ENCODE data around the gene DNTT.
A peak's percentile ranks its signal among the peaks of the same experiment; 100 is the strongest.
"Not testable (repeated sequence)": the region's sequence is repeated elsewhere in the genome, so short reads cannot be mapped to it uniquely, and the experiment has no call there.

The DNTT gene

DNA sequence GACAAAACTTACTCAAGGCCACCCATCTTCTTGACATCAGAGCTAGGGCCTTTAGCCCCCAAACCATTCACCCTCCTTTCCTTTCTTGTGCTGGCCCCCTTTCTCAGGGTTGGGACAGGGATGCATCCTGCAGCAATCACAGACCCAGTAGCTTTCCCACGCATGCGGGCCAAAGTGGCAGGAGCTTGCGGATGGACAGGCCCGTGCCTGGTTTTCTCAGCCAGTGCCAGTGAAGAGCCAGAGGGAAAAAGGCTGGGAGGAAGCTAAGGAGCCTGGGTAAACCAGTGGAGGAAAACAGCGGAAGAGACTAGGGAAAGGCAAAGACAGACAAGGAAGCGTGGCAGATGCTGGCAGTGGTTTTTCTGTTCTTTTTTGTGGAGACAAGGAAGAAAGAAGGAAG is 27.8 kb upstream of the DNTT start:
- no peak for DNase-seq (ENCODE audit: low read depth)

DNA sequence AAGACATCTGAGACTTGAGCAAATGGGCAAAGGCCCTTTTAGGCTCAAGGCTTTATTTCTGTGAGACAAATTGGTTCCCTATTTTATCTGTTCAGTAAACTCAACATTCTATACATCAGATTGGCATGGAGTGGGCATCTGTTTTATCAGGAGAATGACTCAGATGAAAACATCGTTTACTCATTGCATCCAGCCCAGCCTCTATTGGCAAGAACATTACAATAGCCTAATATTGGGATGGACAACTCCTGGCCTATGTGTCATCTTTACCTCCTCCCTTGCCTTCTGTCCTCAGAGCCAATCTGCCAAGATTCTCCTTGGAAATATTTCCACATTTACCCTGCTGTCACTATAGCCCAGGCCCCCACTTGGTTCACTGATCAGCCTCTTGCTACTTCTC is 27.4 kb upstream of the DNTT start:
- DNase-seq (ENCODE audit: low read depth): no peak

DNA sequence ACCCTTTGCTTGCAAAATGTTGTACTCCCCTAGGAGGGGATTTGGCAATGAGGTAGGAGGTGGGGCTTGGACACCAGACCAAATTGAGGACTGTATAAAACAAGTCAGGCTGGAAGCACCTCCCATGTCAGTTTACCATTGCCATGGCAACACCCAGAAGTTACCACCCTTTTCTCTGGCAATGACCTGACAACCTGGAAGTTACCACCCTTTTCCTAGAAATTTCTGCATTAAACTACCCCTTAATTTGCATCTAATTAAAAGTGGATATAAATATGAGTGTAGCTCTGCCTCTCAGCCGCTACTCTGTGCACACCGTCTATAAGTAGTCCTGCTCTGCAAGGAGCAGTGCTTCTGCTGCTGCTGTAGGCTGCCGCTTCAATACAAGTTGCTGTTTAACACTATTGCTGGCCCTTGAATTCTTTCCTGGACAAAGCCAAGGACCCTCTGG is 25.0 kb upstream of the DNTT start:
- no peak for DNase-seq (ENCODE audit: low read depth)

DNA sequence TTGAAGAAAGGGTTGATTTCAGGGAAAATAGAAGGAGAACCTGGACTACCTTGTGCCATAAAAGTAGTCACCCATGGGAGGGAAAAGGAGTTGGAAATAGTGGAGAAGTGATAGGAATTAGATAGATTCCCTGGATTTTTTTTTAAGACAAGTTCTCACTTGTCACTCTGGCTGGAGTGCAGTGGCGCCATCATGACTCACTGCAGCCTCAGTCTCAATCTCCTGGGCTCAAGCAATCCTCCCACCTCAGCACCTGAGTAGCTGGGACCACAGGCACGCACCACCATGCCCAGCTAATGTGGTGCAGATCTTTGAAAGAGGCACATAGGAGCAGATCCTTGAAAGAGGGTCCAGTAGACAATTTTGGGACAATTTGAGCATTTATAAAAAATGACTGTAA is 23.4 kb upstream of the DNTT start:
- DNase-seq (ENCODE audit: low read depth): no peak

DNA sequence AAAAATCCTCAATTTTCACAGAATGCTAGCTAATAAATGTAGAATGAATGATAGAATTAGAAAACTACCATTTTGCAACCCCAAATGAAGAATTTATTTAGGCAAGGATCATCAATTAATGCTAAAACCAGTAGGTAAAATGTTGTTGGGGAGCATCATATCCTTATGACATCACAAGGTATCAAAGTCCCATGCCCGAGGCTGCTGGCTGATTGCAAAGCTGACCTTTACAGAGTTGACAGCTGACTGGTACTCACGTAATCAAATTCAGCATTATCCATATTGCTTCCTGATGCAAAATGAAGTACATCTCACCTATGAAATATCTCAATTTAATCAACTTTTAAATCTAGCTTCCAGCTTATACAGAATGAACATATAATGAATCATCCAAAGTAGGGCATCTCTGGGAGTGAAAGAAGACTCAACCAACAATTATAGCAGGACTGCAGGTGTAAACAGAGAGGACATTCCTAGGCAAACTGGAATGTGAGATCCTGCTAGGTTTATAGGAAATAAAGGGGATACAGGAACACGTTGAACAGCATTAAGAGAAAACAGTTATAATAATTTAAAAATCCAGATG is 22.7 kb upstream of the DNTT start:
- DNase-seq (ENCODE audit: low read depth): no peak

DNA sequence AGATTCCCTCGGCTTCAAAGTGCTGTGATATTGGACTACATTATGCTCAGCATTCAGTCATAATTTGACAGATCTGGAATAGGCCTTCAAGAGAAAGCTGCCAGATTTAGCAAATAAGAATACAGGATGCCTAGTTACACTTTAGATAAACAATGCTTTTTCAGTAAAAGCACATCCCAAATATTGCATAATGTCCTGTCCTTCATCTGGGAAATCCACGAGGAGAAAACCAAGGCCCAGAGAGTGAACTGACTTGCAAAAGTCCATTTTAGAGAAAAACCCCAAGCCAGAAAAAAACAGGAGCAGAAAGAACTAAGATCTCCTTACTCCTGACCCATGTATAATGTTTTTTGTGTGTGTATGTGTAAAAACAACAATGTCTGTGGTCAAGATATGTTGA is 20.9 kb upstream of the DNTT start:
- DNase-seq (ENCODE audit: low read depth): no peak

DNA sequence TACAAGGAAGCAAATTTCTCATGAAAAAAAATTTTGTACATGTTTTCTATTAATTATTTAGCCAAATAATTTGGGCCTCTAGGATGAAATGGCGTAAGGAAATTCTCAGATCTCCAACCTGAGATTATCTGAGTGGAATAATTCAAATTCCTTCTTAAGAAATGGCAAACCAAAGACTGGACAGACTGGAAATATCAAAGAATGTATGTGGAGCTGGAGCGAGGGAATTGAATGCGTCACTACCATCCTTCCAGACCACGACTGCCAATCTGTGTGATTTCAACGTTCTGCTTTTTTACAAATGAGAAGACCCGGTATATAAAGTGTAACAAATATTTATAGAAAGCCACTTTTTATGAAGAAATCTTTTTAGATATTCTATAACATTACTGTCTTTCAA is 20.5 kb upstream of the DNTT start:
- DNase-seq (ENCODE audit: low read depth): no peak

DNA sequence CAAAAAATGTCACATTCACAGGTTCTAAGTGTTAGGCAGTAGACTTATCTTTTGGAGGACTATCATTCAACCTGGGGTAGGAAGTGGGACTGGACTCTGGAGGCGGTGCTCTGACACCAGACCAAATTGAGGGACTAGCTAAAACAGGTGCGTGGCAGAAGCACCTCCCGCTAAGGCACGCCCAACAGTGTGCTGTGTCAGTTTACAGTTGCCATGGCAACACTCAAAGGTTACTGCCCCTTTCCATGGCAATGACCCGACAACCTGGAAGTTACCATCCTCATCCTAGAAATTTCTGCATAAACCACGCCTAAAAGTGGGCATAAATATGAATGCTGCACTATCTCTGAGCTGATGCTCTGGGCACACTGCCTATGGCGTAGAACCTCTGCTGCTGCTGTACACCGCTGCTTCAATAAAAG is 18.9 kb upstream of the DNTT start:
- no peak for DNase-seq (ENCODE audit: low read depth)

DNA sequence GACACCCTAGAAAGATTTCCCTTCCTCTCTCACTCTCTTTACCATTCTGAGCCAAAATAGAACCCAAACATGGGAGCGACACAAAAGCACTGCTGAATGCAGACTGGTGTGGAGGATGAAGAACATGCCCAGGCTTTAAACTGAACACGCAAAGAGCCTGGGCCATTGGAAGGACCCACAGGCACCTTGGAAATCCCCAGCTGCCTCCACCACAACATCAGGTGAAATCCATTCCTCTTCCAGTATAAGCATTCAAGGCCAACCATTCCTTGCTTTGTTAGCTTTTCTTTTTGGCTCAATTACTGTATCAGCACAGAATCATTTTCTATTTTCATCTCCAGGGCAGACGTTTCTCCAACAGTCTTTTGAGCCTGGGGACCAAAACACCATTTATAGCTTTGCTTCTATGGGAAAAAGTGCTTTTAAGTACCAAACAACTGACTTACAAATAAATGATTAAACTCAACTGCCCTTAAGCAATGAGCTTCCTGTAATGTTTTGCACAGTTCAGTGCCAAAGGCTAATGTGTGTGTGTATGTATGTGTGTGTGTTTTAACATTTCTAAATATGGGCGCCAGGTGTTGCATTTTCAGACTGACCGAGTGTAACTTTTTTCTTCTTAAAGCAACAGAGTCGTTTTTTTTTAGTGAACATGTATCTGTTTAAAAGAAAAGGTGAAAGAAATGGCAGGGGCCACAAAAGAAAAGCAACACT is 16.7 kb upstream of the DNTT start:
- no peak for DNase-seq (ENCODE audit: low read depth)

DNA sequence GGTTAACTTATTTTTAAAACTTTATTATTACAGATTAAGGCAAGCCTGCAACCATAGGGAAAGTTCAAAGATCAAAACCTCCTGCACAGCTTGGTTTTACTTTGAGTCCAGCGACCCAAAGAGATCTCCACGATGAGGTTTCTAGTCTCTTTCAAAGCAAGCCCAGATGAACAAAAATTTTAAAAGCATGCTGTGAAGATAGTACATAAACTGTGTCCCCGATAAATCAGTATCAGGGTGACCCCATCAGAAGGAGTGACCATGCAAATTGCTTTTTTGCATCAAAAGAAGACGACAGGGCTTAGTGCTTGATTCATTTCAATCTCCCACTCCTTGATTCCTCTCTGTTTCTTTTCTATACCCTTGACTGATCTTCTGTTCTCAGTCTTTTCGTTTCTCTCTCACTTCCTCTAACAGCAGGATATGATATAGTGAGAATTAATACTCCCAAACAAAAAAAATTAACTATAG is 16.0 kb upstream of the DNTT start:
- DNase-seq (ENCODE audit: low read depth): no peak

DNA sequence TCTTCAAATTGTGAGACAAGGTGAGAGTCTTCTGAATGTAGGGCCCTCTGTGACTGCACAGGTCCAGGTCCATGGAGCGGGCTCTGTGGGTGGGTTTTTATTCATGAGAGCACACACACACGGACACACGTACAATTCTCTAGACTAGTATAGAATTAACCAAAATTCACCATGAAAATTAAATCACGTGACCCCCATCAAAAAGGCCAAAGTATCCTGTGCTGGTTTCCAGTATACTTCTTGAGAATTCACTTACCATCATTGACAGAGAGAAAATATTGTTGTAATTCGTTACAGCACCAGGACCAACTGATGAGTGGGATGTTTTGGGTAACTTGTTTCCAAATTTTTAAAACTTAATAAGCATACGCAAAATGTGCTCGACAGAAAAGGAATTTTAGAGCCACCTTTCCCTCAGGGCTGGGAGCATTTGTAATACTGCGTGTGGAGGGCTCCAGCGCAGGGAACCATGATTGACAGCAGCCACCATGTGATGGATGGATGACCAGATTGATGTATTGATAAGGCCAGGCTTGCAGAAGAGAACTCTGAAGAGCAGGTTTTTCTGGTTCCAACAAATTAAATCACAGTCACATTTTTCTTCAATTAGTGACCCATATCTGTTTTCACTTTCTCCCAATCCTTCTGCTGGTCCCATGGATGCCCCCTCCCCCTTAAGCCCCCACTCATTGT is 14.9 kb upstream of the DNTT start:
- DNase-seq (ENCODE audit: low read depth): no peak

DNA sequence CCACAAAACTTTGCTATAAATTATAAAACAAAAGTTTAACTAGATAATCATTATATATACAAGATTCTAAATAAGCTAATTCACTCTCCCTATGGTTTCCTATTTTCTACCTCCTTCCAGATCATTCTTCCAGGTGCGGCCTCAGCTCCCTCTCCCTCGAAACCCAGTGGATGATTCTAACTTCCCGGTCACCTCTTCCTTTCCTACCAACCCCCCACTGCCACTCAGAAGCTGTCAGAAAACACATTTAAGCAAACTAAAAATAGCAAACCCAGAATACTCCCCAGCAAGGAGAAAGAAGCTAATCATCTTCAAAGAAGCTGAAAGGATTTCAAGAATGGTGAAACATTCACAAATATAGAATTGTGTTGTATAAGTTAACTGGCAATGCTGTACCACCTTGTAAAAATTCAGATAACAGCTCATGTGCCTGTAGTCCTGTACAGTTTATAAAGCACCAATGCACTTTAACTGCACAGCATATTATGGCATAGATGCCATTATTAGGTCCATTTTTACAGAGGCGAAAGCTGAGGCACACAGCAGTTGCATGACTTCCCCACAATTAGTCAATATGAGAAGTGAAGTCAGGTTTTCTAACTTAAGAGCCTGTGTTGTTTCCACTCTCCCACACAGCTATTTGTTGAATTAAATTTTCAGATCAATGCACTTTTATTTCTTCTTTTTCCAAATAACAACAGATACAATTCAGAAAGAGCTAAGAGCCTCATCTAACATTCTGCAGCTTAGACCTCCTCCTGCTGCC is 13.7 kb upstream of the DNTT start:
- DNase-seq (ENCODE audit: low read depth): no peak

DNA sequence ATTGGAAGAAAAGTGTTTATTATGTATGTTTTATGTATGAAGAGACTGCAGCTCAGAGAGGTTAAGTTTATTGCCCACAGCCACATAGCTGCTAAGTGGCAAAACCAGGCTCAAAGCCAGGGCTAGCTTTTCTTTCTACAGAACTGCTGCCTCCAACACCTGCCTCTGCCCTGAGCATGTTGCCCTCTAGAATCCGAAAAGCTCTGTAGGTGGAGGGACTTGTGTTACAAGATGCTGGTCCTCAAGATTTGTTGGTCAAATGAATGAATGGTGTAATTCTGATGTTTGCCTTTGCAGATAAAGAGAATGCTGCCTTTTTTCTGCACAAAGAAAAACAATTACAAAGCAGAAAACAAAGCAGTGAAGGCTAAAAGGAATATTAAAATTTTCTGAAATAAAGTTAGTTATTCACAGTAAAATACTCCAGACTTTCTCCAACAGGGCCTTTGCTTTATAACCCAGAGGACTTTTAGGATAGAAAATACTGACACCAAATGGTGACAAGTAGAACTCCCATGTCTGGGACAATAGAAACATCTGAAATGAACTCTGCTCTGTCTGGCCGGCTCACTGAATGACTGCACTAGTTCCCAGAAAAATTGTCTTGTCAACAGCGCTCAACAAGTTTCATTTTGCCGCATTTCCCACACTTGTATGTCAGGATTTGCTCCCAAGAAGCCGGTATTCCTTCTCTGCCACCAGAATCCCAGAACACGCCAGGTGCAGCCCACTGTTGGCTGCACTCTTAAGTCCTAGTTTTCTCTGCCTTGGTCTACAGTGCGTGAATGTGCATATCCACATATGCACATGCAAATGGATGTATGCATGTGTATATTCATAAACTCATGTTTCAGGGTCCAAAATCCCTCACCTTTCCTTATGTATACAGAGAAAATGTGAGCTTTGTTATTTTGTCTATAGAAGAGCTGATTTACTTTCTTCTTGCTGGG is 11.0 kb upstream of the DNTT start:
- peak; percentile 36 for DNase-seq (ENCODE audit: low read depth)

DNA sequence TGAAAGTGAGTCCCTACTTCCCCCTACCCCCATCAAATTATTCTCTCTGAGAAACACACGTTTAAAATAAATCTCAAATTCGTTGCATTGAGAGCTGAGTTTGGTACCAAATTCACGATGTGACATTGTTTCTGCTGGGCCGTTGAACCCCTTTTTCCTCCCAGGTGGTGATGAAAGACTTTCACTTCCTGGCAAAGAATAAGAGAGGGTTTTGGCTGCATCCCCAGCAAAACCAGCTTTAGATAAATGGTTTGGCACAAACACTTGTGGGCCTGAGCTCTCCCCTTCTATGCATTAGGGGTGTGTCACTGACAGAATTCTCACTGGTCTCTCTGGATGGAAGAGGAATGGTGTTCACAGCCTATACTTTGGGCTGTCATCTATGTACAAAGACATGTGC is 8.8 kb upstream of the DNTT start:
- no peak for DNase-seq (ENCODE audit: low read depth)

DNA sequence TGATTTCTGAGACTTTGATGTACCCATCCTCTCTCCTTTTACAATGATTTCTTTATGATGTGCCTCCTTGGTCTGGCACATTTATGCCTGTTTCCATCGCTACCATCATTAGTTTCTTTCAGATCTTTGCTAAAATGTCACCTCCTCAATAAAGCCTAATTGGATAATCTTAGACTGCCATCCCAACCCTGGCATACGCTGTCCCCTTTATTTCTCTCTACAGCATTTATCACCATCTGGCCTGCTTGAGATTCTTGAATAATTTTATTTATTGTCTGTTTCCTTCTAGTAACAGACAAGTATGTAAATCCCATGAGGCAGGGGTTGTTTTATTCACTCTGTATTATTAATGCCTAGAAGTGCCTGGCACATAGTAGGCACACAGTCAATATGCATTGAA is 6.7 kb upstream of the DNTT start:
- no peak for DNase-seq (ENCODE audit: low read depth)

DNA sequence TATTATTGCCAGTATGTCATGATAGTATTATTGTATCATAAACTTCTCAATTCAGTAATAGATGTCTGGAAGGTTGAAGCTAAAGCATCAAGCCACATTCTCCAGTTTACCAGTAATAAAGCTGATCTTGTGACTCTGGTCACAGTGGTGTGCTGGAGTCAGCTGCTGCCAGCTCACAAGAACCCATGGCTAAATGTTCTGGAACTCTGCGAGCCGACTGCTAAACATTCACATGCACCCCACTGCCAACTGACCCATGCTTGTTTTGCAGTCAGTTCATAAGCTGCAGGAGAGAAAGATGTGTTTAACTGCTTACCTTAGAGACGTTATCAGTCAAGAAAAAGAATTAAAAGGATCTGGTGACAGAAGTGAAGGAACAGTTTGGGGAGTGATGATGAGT is 5.9 kb upstream of the DNTT start:
- no peak for DNase-seq (ENCODE audit: low read depth)

DNA sequence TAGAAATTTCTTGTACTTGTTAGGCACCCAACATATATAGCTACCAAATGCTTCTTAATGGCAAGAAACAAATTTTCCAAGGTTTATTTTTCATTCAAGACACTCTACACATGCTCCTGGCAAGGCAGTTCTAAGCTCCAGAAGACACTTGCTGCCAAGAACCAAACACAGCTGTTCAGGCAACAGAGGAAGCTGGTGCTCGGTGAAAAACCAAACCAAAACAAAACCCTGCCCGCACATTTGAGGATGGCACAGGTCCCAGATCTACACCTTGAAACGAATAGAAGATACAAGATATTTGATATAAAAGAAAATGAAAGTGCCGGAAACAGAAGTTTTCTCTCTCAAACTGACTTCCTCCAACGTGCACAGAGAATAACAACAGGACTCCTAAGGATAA is 4.9 kb upstream of the DNTT start:
- DNase-seq (ENCODE audit: low read depth): no peak

DNA sequence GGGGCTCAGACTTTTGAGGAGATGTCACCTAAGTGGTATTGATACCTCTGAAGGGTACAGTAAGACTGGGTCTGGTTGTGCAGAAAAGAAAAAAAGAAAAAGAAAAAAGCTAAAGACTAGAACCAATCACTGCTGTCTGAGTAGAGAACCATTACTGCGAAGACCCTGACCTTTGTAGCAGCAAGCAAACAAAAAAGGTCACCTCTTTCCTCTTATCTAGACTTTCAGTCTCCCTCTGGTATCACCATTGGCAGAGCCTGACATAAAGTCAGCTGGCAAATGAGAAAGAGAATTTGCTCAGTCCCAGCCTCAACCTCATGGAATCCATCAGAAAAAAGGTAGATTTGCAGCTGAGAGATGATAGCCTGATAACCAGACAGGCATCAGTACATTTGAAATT is 2.6 kb upstream of the DNTT start:
- DNase-seq (ENCODE audit: low read depth): no peak

DNA sequence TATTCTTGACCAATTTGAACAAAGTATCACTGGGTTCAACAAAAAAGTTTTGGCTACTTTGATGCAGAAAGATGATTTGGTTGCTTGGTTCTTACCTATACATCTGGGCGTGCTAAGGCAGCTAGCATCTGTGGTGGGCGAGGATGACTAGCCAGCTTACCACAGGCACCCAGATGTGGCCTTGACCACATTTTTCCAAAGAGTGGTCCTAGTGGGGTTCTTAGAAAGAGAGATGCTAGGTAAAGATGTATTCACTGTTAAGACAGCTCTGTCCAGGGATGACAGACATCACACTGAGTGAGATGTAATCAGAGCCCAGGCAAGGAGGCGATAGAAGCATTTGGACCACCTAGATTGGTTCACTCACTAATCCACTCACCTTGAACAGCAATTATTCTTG is 785 bp downstream of the DNTT start:
- DNase-seq (ENCODE audit: low read depth): no peak

DNA sequence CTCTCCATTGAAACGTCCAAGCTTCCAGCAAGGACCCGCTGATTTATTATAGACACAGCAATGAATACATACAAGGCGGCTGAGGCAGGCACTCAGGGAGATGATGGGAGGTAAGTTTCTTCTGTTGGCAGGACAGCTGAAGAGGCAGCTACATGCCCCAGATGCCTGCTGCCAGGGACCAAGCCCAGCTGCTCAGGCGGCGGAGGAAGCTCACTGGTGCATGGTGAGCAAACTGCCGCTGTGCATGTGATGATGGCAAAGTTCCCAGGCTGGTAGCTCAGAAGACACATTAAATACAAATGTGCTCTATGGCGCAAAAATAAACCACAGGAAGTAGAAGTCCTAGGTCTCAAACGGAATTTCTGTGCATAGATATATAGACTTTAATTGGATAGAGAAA is 2.3 kb downstream of the DNTT start:
- DNase-seq (ENCODE audit: low read depth): peak; percentile 5

DNA sequence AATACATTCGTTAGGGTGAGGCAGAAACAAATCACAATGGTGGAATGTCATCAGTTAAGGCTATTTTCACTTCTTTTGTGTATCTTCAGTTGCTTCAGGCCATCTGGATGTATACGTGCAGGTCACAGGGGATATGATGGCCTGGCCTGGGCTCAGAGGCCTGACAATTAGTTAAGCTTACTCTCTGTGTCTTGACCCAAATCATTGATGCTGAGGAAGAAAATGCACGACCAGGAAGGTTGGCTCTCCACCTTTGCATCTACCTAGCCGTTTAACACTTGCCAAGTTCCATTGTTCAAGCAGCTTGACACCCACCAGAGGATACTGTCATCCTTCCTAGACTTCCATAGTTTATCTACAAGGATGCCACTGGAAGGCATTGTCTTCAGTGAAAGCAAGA is 4.6 kb downstream of the DNTT start:
- DNase-seq (ENCODE audit: low read depth): not testable (repeated sequence)

Data from stromal cell of bone marrow (primary cell).